GM10248 (cell line): ENCODE results near the gene CYTH1.

ENCODE experiments used
- CTCF ChIA-PET: fragments of 300-600 bp; sonication (Branson Sonifier 250); formaldehyde crosslinking; extraction: SDS; loops from one replicate; lab custom pipeline; 2021; ENCODE audit warnings: antibody characterized with exemption; lab: Yijun Ruan, JAX
- POLR2A ChIA-PET: fragments of 350-650 bp; sonication (Branson Sonifier 250); formaldehyde crosslinking; extraction: SDS; loops from one replicate; lab custom pipeline; 2020; ENCODE audit warnings: antibody characterized with exemption; lab: Yijun Ruan, JAX
- DNase-seq: peaks from one replicate; pipeline ENCODE4 v3.0.0; 2012; ENCODE audit errors: extremely low spot score
- CTCF ChIP-seq: IDR thresholded peaks from 2 replicates; pipeline ENCODE4 v1.5.1; 2012; ENCODE audit warnings: mild to moderate bottlenecking, low read depth; ENCODE audit errors: extremely low read depth, missing control alignments, control extremely low read depth

CYTH1 gene

DNA sequence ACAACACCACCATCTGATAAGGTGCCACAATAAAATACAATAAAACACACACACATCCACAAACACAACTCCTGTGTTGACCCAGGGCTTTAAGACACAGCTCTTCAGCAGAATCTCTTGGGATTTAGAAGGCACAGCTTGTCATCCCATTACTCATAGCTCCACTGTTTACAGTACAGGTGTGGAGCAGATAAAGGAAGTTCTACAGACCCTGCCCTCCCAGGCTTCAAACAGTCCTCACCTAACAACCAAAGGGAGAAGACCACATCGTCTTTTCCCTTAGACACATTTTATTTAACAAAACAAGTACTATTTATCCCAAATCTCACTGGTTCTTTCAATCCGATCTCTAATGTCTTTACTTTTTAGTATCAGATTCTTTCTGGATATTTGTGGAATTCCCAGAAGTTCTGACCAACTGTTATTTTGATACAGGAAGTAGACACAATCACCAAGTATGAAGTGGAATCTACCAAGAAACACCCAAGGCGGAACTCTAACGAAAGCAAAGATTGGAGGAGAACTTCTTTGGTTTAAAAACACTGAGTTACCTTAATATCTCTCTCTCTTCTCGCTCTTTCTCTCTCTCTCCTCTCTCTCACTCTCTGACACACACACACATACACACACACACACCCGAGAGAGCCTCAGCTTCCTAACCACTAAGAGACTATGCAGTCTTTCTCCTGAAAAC lies 46.1 kb downstream of the CYTH1 start:
- CTCF ChIA-PET: interaction anchor here (0.9 to 4.4 kb wide), 12 partner anchors 8 to 50 kb away, joined by 3 to 28 read pairs (median 10); no protein-coding TSS in a partner anchor
- no peak for DNase-seq

GRCh38 chr17:78734793-78735641 lies 47.1 kb downstream of the CYTH1 start:
- no peak for DNase-seq
- POLR2A ChIA-PET: interaction anchor here (0.9 to 2.3 kb wide), 3 partner anchors 12 to 27 kb away, joined by 3 to 7 read pairs (median 4); no protein-coding TSS in a partner anchor
- TF ChIP-seq CTCF: no peak
- CTCF ChIA-PET: interaction anchor here (0.9 to 4.4 kb wide), 10 partner anchors 9 to 51 kb away, joined by 3 to 28 read pairs (median 10); no protein-coding TSS in a partner anchor

More for the DNA sequence above, 46.1 kb downstream of the CYTH1 start:
- TF ChIP-seq CTCF: no peak
- POLR2A ChIA-PET: interaction anchor here (1.3 to 2.3 kb wide), 2 partner anchors 12 to 13 kb away, joined by 4 to 7 read pairs; no protein-coding TSS in a partner anchor

- DNase-seq: no peak
- POLR2A ChIA-PET: interaction anchor here (1.1 kb wide), 1 partner anchor 16 kb away, joined by 3 read pairs; no protein-coding TSS in a partner anchor
- no peak for TF ChIP-seq CTCF
- CTCF ChIA-PET: interaction anchor here (0.9 kb wide), 1 partner anchor 39 kb away, joined by 3 read pairs; no protein-coding TSS in a partner anchor
Observed at GRCh38 chr17:78732354-78732753, 49.7 kb downstream of the CYTH1 start.

DNA sequence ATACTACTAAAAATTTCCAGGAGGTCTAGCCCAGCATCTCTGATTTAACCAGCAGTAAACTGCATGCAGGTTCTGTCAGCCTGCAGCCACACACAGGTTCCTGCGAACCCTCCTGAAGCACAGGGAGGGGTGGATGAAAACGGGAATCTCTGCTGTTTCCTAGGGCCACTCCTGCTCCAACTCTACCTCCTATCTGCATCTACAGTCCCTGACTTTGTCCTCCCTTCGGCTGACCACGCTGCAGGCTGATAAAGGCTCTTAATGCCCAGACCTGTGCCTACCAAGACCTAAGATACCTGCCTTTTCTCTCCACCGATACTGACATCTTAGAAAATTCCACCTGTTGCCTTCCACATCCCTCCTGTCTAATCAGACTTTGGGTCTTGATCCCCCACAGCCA lies 50.2 kb downstream of the CYTH1 start:
- POLR2A ChIA-PET: no interaction called here
- no peak for TF ChIP-seq CTCF
- CTCF ChIA-PET: no interaction called here
- DNase-seq: no peak

DNA sequence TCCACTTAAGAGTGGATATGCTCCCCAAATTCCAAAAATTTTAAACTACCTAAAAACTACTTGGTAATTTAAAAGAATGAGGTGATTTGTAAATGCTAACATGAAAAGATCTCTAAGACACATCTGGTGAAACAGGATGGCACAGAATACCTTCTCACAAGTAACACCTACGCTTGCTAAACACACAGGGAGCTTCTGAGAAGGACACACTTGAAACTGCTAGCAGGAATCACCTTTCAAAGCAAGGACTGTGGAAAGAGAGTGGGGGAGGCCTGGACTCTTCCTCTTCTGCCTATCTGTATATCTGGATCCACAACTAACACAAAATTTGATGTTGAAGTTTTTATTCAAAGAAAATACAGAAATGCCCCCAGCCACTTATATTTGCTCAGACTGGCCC lies 52.4 kb downstream of the CYTH1 start:
- ChIA-PET CTCF (interaction anchor here (1.6 to 3.2 kb wide), 2 partner anchors 21 to 23 kb away, joined by 5 to 21 read pairs; no protein-coding TSS in a partner anchor), POLR2A (interaction anchor here (1.0 to 1.4 kb wide), 2 partner anchors 15 to 19 kb away, joined by 3 read pairs; no protein-coding TSS in a partner anchor)
- no peak for TF ChIP-seq CTCF
- no peak for DNase-seq

DNA sequence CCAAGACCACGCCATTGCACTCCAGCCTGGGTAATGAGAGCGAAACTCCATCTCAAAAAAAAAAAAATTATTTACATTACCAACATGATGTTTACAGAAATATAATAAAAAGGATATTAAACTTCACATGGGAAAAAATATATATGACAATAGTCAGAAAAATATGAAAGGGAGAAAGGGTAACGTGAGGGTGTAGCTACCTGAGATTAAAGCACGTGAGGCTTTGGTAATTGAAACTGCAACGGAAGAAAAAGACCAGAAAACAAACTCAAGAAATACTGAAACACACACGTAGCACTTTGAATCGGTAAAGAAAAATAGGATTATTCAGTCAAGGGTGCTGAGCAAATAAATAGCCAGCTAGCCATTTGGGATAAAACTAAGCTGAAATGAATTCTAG lies 53.6 kb downstream of the CYTH1 start:
- DNase-seq: no peak

More for the DNA sequence above, 53.6 kb downstream of the CYTH1 start:
- ChIA-PET POLR2A (no interaction called here), CTCF (interaction anchor here (1.1 to 3.2 kb wide), 6 partner anchors 8 to 21 kb away, joined by 3 to 21 read pairs (median 6); no protein-coding TSS in a partner anchor)
- no peak for TF ChIP-seq CTCF
